K562 (cell line): ENCODE results near the gene IPO5. TPM values are rescaled to one million over a fixed set of nuclear protein-coding genes. Genes with fewer than 3 reads are reported as not detected.

Experiments used
- ATAC-seq: fragments of 200-7000 bp; cut with Tn5 transposase; 3 replicates; pipeline ENCODE4 v1.9.1; 2020; ENCODE audit warnings: moderate library complexity
- BruUV-seq: library from RNA; stranded (reverse); fragments of 400-500 nt; replicated peaks from 2 replicates; lab custom pipeline; 2021; lab: Mats Ljungman, UMichigan
- CTCF ChIA-PET: fragments of 300-600 bp; formaldehyde crosslinking; extraction: SDS; loops from one replicate; lab custom pipeline; 2021; ENCODE audit warnings: low intra/inter-chr PET ratio; lab: Yijun Ruan, JAX
- POLR2A ChIA-PET: fragments of 300-600, 350-650 bp; sonication (Branson Sonifier 250); formaldehyde crosslinking; extraction: SDS; loops from one replicate; lab custom pipeline; 2021; ENCODE audit warnings: antibody characterized with exemption, inconsistent platforms; lab: Yijun Ruan, JAX
- DNase-seq, 4 experiments: peaks; one replicate each; pipeline versions ENCODE4 v3.0.0 to v3.0.0-alpha.2; 2011 to 2018; ENCODE audit warnings: low spot score in 3 of 4, mixed read lengths in 3 of 4; ENCODE audit errors: extremely low read depth in 1 of 4
- FAIRE-seq: peaks from 2 replicates; lab custom pipeline; 2011; peaks lifted over from hg19 to GRCh38; lab: Jason Lieb, UNC
- H2AFZ ChIP-seq: 2 replicates; pipeline ENCODE4 v1.6.0; 2011; ENCODE audit warnings: low read depth, low read length, control low read depth, inconsistent platforms
- H3K27ac ChIP-seq: fragments of 200-600 bp; 3 replicates; pipeline ENCODE4 v1.8.0; 2011; ENCODE audit warnings: low read depth, mild to moderate bottlenecking, control low read depth, inconsistent platforms, low read length, moderate library complexity, mixed read lengths; ENCODE audit errors: extremely low read depth
- H3K27me3 ChIP-seq, 2 experiments: fragments of 300-600 bp in 1 of 2; 2 replicates in 1 of 2; 3 replicates in 1 of 2; pipeline versions ENCODE4 v1.6.0 to v1.8.0; 2011; ENCODE audit warnings: inconsistent platforms in 2 of 2, low read length in 2 of 2, mild to moderate bottlenecking in 1 of 2, mixed read lengths in 1 of 2, moderate library complexity in 1 of 2; ENCODE audit not compliant: control insufficient read depth in 2 of 2, insufficient read depth in 2 of 2
- H3K36me3 ChIP-seq: fragments of 300-600 bp; 3 replicates; pipeline ENCODE4 v1.8.0; 2011; ENCODE audit warnings: mild to moderate bottlenecking, low read length, inconsistent platforms; ENCODE audit not compliant: control insufficient read depth, insufficient read depth
- H3K4me1 ChIP-seq, 2 experiments: fragments of 200-600 bp in 1 of 2; replicated peaks in 1 of 2; 2 replicates in 1 of 2; 3 replicates in 1 of 2; pipeline versions ENCODE4 v1.5.1 to v1.8.0; 2011; ENCODE audit warnings: inconsistent platforms in 2 of 2, low read length in 2 of 2, mild to moderate bottlenecking in 1 of 2, mixed read lengths in 1 of 2, moderate library complexity in 1 of 2; ENCODE audit not compliant: control insufficient read depth in 2 of 2, insufficient read depth in 2 of 2
- H3K4me2 ChIP-seq: 2 replicates; pipeline ENCODE4 v1.6.1; 2011; ENCODE audit warnings: low read length, control low read depth, inconsistent platforms, mixed read lengths; ENCODE audit not compliant: insufficient read depth
- H3K4me3 ChIP-seq: fragments of 200-600 bp; sonication (generic), shearing (Covaris generic); 2 replicates; pipeline ENCODE4 v1.5.1; 2016; ENCODE audit warnings: control low read depth, inconsistent platforms
- H3K79me2 ChIP-seq: fragments of 200-600 bp; 3 replicates; pipeline ENCODE4 v1.8.0; 2011; ENCODE audit warnings: low read length, inconsistent platforms; ENCODE audit not compliant: control insufficient read depth, insufficient read depth
- H3K9ac ChIP-seq, 2 experiments: 2 replicates each; pipeline versions ENCODE4 v1.6.0 to v1.6.1; 2011; ENCODE audit warnings: low read depth in 2 of 2, low read length in 2 of 2, control low read depth in 1 of 2, inconsistent platforms in 1 of 2, mild to moderate bottlenecking in 1 of 2, mixed read lengths in 1 of 2; ENCODE audit not compliant: insufficient read depth in 1 of 2
- H3K9me1 ChIP-seq: one replicate; pipeline ENCODE4 v1.6.0; 2011; ENCODE audit warnings: inconsistent platforms, mild to moderate bottlenecking, low read length, moderate library complexity; ENCODE audit not compliant: control insufficient read depth, insufficient read depth
- H3K9me3 ChIP-seq: replicated peaks from 2 replicates; pipeline ENCODE4 v1.5.1; 2011; ENCODE audit warnings: low read depth, low read length, inconsistent platforms; ENCODE audit not compliant: control insufficient read depth, insufficient read depth
- H4K20me1 ChIP-seq: replicated peaks from 2 replicates; pipeline ENCODE4 v1.6.1; 2011; ENCODE audit warnings: low read length, inconsistent platforms, mixed read lengths; ENCODE audit not compliant: control insufficient read depth, insufficient read depth
- CREBBP ChIP-seq: IDR thresholded peaks from one replicate; pipeline ENCODE4 v1.6.1; 2012; ENCODE audit warnings: low read depth, mild to moderate bottlenecking, control low read depth, inconsistent platforms, low read length
- DDX20 ChIP-seq: fragments of 450-650 bp; IDR thresholded peaks from 2 replicates; pipeline ENCODE4 v1.6.1; 2016; ENCODE audit warnings: missing genetic modification characterization, low read depth, mild to moderate bottlenecking, missing compliant biosample characterization, moderate library complexity
- ETV5 ChIP-seq: sonication (generic); formaldehyde crosslinking; IDR thresholded peaks from 2 replicates; pipeline ENCODE4 v1.4.0; 2020; ENCODE audit warnings: low read depth, mild to moderate bottlenecking, missing genetic modification reagents
- HNRNPUL1 ChIP-seq: fragments of 200-400 bp; formaldehyde crosslinking; IDR thresholded peaks from 2 replicates; pipeline ENCODE4 v1.6.1; 2017; ENCODE audit warnings: low read length
- LCOR ChIP-seq: sonication (generic); formaldehyde crosslinking; IDR thresholded peaks from 2 replicates; pipeline ENCODE4 v1.8.0; 2022; ENCODE audit warnings: mild to moderate bottlenecking, missing genetic modification reagents
- PTBP1 ChIP-seq: fragments of 200-400 bp; formaldehyde crosslinking; IDR thresholded peaks from 2 replicates; pipeline ENCODE4 v1.6.1; 2017; ENCODE audit warnings: low read depth, low read length
- PURB ChIP-seq: sonication (generic); formaldehyde crosslinking; IDR thresholded peaks from 2 replicates; pipeline ENCODE4 v1.9.0; 2021; ENCODE audit warnings: low read depth, mild to moderate bottlenecking, missing genetic modification reagents
- RHOXF2B ChIP-seq: fragments of 250-450 bp; sonication (Bioruptor Pico); conservative IDR thresholded peaks from 2 replicates; pipeline ENCODE4 v1.5.1; 2021
- WGBS: fragments of 100-300 bp; shearing (Covaris generic); methylation state at CpG from one replicate; pipeline ENCODE4 v1.1.6; 2016; ENCODE audit warnings: low coverage, mixed read lengths; ENCODE audit not compliant: insufficient coverage; ENCODE audit errors: missing lambda C conversion rate; 5-methylcytosine and 5-hydroxymethylcytosine counted together
- in situ Hi-C: fragments of 300-500 bp; cut with MboI; formaldehyde crosslinking; loops from 4 replicates; pipeline ENCODE4 v1.15.0; 2018; ENCODE audit warnings: inconsistent platforms, mixed read lengths
- intact Hi-C: fragments of 100-400 bp; cut with micrococcal nuclease; formaldehyde crosslinking; loops from 2 replicates; pipeline ENCODE4 v1.14.2; 2022
- polyA plus RNA-seq, 8 experiments: library from polyadenylated mRNA; depleted of rRNA in 4 of 8; stranded (reverse) in 5 of 8; unstranded in 3 of 8; fragments of >200 nt; fragmentation: Nextera tagmentation in 2 of 8; fragmentation: Illumina TruSeq in 1 of 8; extraction: Ambion mirVana in 2 of 8; extraction: Trizol in 1 of 8; gene quantifications; 2 replicates each; pipeline versions ENCODE4 v1.2.1 to v1.2.3, GENCODE V29; 2011 to 2014; ENCODE audit warnings: inconsistent platforms in 1 of 8, missing spikeins in 1 of 8
- total RNA-seq, 7 experiments: library from RNA; depleted of rRNA in 6 of 7; stranded (reverse); fragments of >200 nt in 6 of 7; fragmentation: Illumina TruSeq in 2 of 7; extraction: Trizol in 2 of 7; gene quantifications; 2 replicates each; pipeline versions ENCODE4 v1.2.1 to v1.2.3, GENCODE V29; 2011 to 2021; ENCODE audit warnings: low replicate concordance in 1 of 7
- TF ChIP-seq, protein P1 (sequence below): fragments of 250-450 bp; sonication (Bioruptor Pico); IDR thresholded peaks from 2 replicates; pipeline ENCODE4 v1.8.0; 2022; ENCODE audit warnings: inconsistent platforms

Gene IPO5
- total and polyA plus RNA-seq, 9 of the 15 experiments (the other 6 are each of a cell fraction or from before 2014, with no cell fraction given), result 45.8 to 206 (median 134) TPM

DNA sequence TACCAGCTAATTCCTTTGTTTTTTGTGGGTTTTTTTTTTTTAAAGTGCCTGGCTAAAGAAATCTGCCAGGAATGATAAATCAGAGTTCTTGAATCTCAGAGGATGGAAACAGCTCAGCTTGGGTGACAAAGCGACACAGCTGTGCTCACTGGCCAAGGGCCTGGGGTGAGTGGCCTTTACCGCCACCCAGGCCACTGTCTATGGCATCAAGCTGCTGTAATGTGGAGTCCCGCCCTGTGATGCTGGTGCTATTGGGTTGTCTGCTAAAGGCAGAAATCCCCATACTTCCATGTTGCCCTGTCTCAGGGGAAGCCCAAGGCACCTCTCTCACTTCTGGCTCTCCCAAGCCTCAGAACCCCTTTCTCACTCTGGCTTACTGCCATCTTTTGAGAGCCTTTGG is 106.8 kb downstream of the IPO5 start:
- Histone ChIP-seq H3K4me1 (no peaks in the 10 kb centered on the region), H4K20me1 (no peaks in the 10 kb centered on the region), H3K9me1 (no peaks in the 10 kb centered on the region), H3K9me3 (no peaks in the 10 kb centered on the region), H3K36me3 (no peaks in the 10 kb centered on the region), H2AFZ (no peak overlapping the region), H3K27me3 (peaks cover 0 to 28% of the 10 kb centered on the region in 2 experiments; a peak in 3 of 5 replicates), H3K9ac (no peak overlapping the region), H3K4me2 (no peak overlapping the region), H3K79me2 (no peaks in the 10 kb centered on the region), H3K27ac (no peak overlapping the region), H3K4me3 (no peak overlapping the region)
- DNase-seq, result no peak
- WGBS, result 8% methylated on average over 3 of the region's 3 CpGs
- FAIRE-seq, result no peak
- BruUV-seq, result no TSS peak
- in situ Hi-C loops (no loop called here), intact Hi-C loops (no loop called here)
- POLR2A ChIA-PET, result no interaction called here
- no peak for TF ChIP-seq CREBBP
- TF ChIP-seq ETV5, result no peak
- no peak for TF ChIP-seq DDX20
- TF ChIP-seq, protein P1, sequence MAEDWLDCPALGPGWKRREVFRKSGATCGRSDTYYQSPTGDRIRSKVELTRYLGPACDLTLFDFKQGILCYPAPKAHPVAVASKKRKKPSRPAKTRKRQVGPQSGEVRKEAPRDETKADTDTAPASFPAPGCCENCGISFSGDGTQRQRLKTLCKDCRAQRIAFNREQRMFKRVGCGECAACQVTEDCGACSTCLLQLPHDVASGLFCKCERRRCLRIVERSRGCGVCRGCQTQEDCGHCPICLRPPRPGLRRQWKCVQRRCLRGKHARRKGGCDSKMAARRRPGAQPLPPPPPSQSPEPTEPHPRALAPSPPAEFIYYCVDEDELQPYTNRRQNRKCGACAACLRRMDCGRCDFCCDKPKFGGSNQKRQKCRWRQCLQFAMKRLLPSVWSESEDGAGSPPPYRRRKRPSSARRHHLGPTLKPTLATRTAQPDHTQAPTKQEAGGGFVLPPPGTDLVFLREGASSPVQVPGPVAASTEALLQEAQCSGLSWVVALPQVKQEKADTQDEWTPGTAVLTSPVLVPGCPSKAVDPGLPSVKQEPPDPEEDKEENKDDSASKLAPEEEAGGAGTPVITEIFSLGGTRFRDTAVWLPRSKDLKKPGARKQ, result no peak
- no peak for TF ChIP-seq RHOXF2B (CRISPR knock-in tag)
- TF ChIP-seq PTBP1, result no peak
- TF ChIP-seq LCOR (CRISPR knock-in tag), result no peak
- TF ChIP-seq PURB (CRISPR knock-in tag), result no peak
- no peak for TF ChIP-seq HNRNPUL1
- no peak for ATAC-seq
- CTCF ChIA-PET, result no interaction called here
